Measurements from ENCODE around the gene CLPTM1L. TPM values are rescaled to one million over a fixed set of nuclear protein-coding genes. Genes with fewer than 3 reads are reported as not detected.

The CLPTM1L gene
- polyA plus RNA-seq, 1 experiment: 85.5 TPM

GRCh38 chr5:1391691-1392090 is 46.8 kb upstream of the CLPTM1L start:
- Histone ChIP-seq H3K27me3 (ENCODE audit: control insufficient read depth, insufficient read depth, low read length) (peaks cover 27% of the 10 kb centered on the region), H3K27ac (ENCODE audit: low read depth, low read length) (no peak overlapping the region), H3K4me3 (ENCODE audit: low read depth, low read length) (no peak overlapping the region), H3K9me3 (ENCODE audit: control insufficient read depth, insufficient read depth, low read length) (no peaks in the 10 kb centered on the region; the same call in 1 of the 2 replicates)
- no peak for TF ChIP-seq CTCF (IDR thresholded peaks at IDR 0.05; ENCODE audit: low read depth, low read length)
- ChIA-PET CTCF (no interaction called here), POLR2A (no interaction called here)
- no peak for DNase-seq (ENCODE audit: low read depth, low spot score)

DNA sequence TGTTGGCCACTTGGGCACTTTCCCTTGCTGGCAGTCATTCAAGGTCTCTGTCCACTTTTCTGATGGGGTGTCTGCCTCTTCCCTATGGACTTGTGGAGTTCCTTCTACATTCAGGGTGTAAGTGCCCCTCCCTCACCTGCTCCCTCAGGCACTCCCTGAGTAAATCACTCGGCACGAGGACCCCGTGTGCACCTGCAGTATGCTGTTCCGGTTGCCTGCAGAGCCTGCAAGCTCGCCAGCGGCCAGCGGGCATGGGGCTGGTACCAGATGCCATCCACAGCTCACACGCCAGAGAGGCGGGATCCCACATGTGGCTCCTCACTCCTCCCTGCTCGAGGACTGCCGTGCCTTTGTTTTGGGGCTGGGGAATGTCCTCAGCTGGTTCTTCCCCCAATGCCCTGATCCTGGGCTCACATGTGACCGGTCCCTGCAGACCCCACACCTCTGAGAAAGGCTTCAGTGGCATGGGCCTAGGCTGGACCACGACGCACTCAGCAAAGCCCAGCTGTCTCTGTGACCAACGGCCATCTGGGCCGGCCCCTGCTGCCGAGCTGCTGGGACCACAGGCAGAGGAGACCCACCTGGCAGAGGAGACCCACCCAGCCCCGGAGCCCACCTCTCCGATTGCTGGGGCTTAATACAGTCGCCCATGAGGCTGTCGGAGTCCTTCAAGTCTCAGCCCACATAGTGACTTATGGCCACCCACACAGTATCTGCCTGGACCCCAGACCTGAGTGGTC is 46.1 kb upstream of the CLPTM1L start:
- no peak for DNase-seq (ENCODE audit: low read depth, low spot score)
- H3K27ac ChIP-seq (ENCODE audit: low read depth, low read length): no peak overlapping the region
- CTCF ChIA-PET: no interaction called here
- POLR2A ChIA-PET: no interaction called here
- H3K27me3 ChIP-seq (ENCODE audit: control insufficient read depth, insufficient read depth, low read length): peaks cover 27% of the 10 kb centered on the region
- TF ChIP-seq CTCF (IDR thresholded peaks at IDR 0.05; ENCODE audit: low read depth, low read length): no peak
- no peak overlapping the region for H3K4me3 ChIP-seq (ENCODE audit: low read depth, low read length)
- H3K9me3 ChIP-seq (ENCODE audit: control insufficient read depth, insufficient read depth, low read length): no peaks in the 10 kb centered on the region; the same call in 1 of the 2 replicates

GRCh38 chr5:1390333-1390732 is 45.4 kb upstream of the CLPTM1L start:
- peaks cover 30% of the 10 kb centered on the region for H3K27me3 ChIP-seq (ENCODE audit: control insufficient read depth, insufficient read depth, low read length)
- TF ChIP-seq CTCF (IDR thresholded peaks at IDR 0.05; ENCODE audit: low read depth, low read length): no peak
- no peak overlapping the region for H3K27ac ChIP-seq (ENCODE audit: low read depth, low read length)
- POLR2A ChIA-PET: no interaction called here
- CTCF ChIA-PET: no interaction called here
- DNase-seq (ENCODE audit: low read depth, low spot score): no peak
- no peak overlapping the region for H3K4me3 ChIP-seq (ENCODE audit: low read depth, low read length)
- no peaks in the 10 kb centered on the region; the same call in 1 of the 2 replicates for H3K9me3 ChIP-seq (ENCODE audit: control insufficient read depth, insufficient read depth, low read length)

DNA sequence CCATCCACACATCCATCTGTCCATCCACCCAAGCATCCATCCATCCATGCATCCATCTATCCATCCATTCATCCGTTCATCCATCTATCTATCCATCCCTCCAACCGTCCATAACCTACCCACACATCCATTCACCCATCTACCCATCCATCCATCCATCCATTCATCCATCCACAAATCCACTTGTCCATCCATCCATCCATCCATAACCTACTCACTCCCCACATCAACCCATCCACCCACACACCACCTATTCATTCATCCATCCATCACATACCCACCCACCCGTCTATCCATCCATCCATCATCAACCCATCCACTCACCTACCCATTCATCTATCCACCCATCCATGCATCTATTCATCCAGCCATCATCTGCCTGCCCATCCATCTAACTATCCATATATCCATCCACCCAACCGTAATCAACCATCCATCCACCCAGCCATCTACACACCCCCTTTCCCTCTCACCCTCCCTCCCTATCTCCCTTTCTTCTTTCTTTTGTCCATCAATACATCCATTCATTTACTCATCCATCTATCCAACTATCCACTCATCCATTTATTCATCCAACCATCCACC is 43.6 kb upstream of the CLPTM1L start:
- DNase-seq (ENCODE audit: low read depth, low spot score): no peak
- Histone ChIP-seq H3K27ac (ENCODE audit: low read depth, low read length) (no peak overlapping the region), H3K9me3 (ENCODE audit: control insufficient read depth, insufficient read depth, low read length) (peaks cover under 1% of the 10 kb centered on the region; the same call in 1 of the 2 replicates), H3K27me3 (ENCODE audit: control insufficient read depth, insufficient read depth, low read length) (peaks cover 34% of the 10 kb centered on the region), H3K4me3 (ENCODE audit: low read depth, low read length) (no peak overlapping the region)
- TF ChIP-seq CTCF (IDR thresholded peaks at IDR 0.05; ENCODE audit: low read depth, low read length): no peak
- ChIA-PET CTCF (interaction anchor here (1.4 kb wide), 1 partner anchor 257 kb away, joined by 4 read pairs; no protein-coding TSS in a partner anchor), POLR2A (no interaction called here)

DNA sequence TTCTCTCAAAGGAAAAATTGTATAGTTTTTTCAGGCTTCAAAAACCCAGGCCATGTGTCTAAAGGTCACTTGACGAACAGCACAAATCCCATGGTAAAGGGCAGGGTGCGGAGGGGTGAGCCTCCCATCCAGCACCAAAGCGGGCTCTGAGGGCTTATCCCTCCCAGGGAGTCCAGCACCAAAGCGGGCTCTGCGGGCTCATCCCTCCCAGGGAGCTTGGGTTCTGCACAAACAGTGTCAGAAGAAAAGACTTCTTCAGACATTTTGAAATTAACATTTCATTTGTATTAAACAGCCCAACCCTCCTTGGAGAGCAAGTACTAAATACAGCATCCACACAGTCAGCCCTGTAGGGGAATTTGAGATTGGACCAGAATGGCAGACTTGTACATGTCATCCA is 43.0 kb upstream of the CLPTM1L start:
- H3K27ac ChIP-seq (ENCODE audit: low read depth, low read length): no peak overlapping the region
- TF ChIP-seq CTCF (IDR thresholded peaks at IDR 0.05; ENCODE audit: low read depth, low read length): no peak
- no peak overlapping the region for H3K4me3 ChIP-seq (ENCODE audit: low read depth, low read length)
- H3K27me3 ChIP-seq (ENCODE audit: control insufficient read depth, insufficient read depth, low read length): peaks cover 34% of the 10 kb centered on the region
- peaks cover 3% of the 10 kb centered on the region; the same call in 1 of the 2 replicates for H3K9me3 ChIP-seq (ENCODE audit: control insufficient read depth, insufficient read depth, low read length)
- ChIA-PET POLR2A (no interaction called here), CTCF (interaction anchor here (1.4 kb wide), 1 partner anchor 257 kb away, joined by 4 read pairs; no protein-coding TSS in a partner anchor)
- DNase-seq (ENCODE audit: low read depth, low spot score): no peak

All from AG04450 (cell line).